ENCODE data around the gene SUN2. TPM values are rescaled to one million over a fixed set of nuclear protein-coding genes. Genes with fewer than 3 reads are reported as not detected.

The SUN2 gene
- total and polyA plus RNA-seq, 3 donors from 2014 or later, result 90.8 to 331 (median 295) TPM

GRCh38 chr22:38777087-38777671, 21.4 kb upstream of the SUN2 start:
- Histone ChIP-seq H3K9me3 (no peaks in the 10 kb centered on the region), H3K4me3 (no peak overlapping the region), H3K4me1 (no peaks in the 10 kb centered on the region), H3K27me3 (no peaks in the 10 kb centered on the region), H3K36me3 (ENCODE audit: low read depth, missing control alignments) (no peaks in the 10 kb centered on the region), H3K27ac (no peak overlapping the region)
- intact Hi-C loops (cut with DNase I; ENCODE audit: low total_unique reads), result no loop called here
- WGBS, 2 donors, result 94 to 95% methylated on average over 17 to 27 of the region's 27 CpGs
- TF ChIP-seq POLR2A (IDR thresholded peaks at IDR 0.05) (no peak), CTCF (IDR thresholded peaks at IDR 0.05) (no peak)
- DNase-seq, result no peak

GRCh38 chr22:38776086-38776485, 20.3 kb upstream of the SUN2 start:
- intact Hi-C loops (cut with DNase I; ENCODE audit: low total_unique reads), result no loop called here
- DNase-seq, result no peak
- no peak for TF ChIP-seq POLR2A (IDR thresholded peaks at IDR 0.05)
- no peak for TF ChIP-seq CTCF (IDR thresholded peaks at IDR 0.05)
- WGBS, 2 donors, result 72 to 85% methylated on average over 6 of the region's 6 CpGs
- H3K27ac ChIP-seq, result no peak overlapping the region
- H3K4me3 ChIP-seq, result no peak overlapping the region
- H3K27me3 ChIP-seq, result no peaks in the 10 kb centered on the region
- no peaks in the 10 kb centered on the region for H3K4me1 ChIP-seq
- no peaks in the 10 kb centered on the region for H3K9me3 ChIP-seq
- H3K36me3 ChIP-seq (ENCODE audit: low read depth, missing control alignments), result no peaks in the 10 kb centered on the region

GRCh38 chr22:38775656-38776055, 19.9 kb upstream of the SUN2 start:
- H3K9me3 ChIP-seq, result no peaks in the 10 kb centered on the region
- intact Hi-C loops (cut with DNase I; ENCODE audit: low total_unique reads), result no loop called here
- no peaks in the 10 kb centered on the region for H3K36me3 ChIP-seq (ENCODE audit: low read depth, missing control alignments)
- no peaks in the 10 kb centered on the region for H3K4me1 ChIP-seq
- no peak overlapping the region for H3K27ac ChIP-seq
- 84 to 86% methylated on average over 9 to 13 of the region's 13 CpGs for WGBS, 2 donors
- H3K27me3 ChIP-seq, result no peaks in the 10 kb centered on the region
- no peak for DNase-seq
- no peak overlapping the region for H3K4me3 ChIP-seq
- TF ChIP-seq CTCF (IDR thresholded peaks at IDR 0.05) (no peak), POLR2A (IDR thresholded peaks at IDR 0.05) (no peak)

- DNase-seq, result no peak
- WGBS, 2 donors, result 77% methylated on average over 10 to 11 of the region's 11 CpGs
- Histone ChIP-seq H3K4me1 (no peaks in the 10 kb centered on the region), H3K27ac (no peak overlapping the region), H3K36me3 (ENCODE audit: low read depth, missing control alignments) (no peaks in the 10 kb centered on the region), H3K27me3 (no peaks in the 10 kb centered on the region), H3K9me3 (no peaks in the 10 kb centered on the region), H3K4me3 (no peak overlapping the region)
- intact Hi-C loops (cut with DNase I; ENCODE audit: low total_unique reads), result no loop called here
- TF ChIP-seq POLR2A (IDR thresholded peaks at IDR 0.05) (no peak), CTCF (IDR thresholded peaks at IDR 0.05) (no peak)
These were observed 18.8 kb upstream of the SUN2 start for GRCh38 chr22:38774496-38775166.
